ENCODE data around the gene NBL1.
"Not testable (repeated sequence)": the region's sequence is repeated elsewhere in the genome, so short reads cannot be mapped to it uniquely, and the experiment has no call there.

NBL1 gene

GRCh38 chr1:19621274-19621950 is 22.7 kb upstream of the NBL1 start:
- no peak for DNase-seq (ENCODE audit: low read depth, low spot score)

- DNase-seq (ENCODE audit: low read depth, low spot score) = no peak
These were observed 21.9 kb upstream of the NBL1 start for GRCh38 chr1:19622204-19622603.

- DNase-seq (ENCODE audit: low read depth, low spot score) = no peak
These were observed 20.6 kb upstream of the NBL1 start for GRCh38 chr1:19623523-19623922.

GRCh38 chr1:19625291-19625937 is 18.7 kb upstream of the NBL1 start:
- no peak for DNase-seq (ENCODE audit: low read depth, low spot score)

GRCh38 chr1:19628879-19629278 is 15.2 kb upstream of the NBL1 start:
- DNase-seq (ENCODE audit: low read depth, low spot score) = no peak

GRCh38 chr1:19629357-19629756 is 14.8 kb upstream of the NBL1 start:
- no peak for DNase-seq (ENCODE audit: low read depth, low spot score)

GRCh38 chr1:19630192-19630591 is 13.9 kb upstream of the NBL1 start:
- DNase-seq (ENCODE audit: low read depth, low spot score) = not testable (repeated sequence)

- no peak for DNase-seq (ENCODE audit: low read depth, low spot score)
These were observed 13.3 kb upstream of the NBL1 start for GRCh38 chr1:19630720-19631395.

- DNase-seq (ENCODE audit: low read depth, low spot score) = no peak
These were observed 11.9 kb upstream of the NBL1 start for GRCh38 chr1:19632211-19632610.

- DNase-seq (ENCODE audit: low read depth, low spot score) = no peak
These were observed 11.0 kb upstream of the NBL1 start for GRCh38 chr1:19633106-19633505.

- not testable (repeated sequence) for DNase-seq (ENCODE audit: low read depth, low spot score)
These were observed 9.0 kb upstream of the NBL1 start for GRCh38 chr1:19635064-19635463.

- DNase-seq (ENCODE audit: low read depth, low spot score) = no peak
These were observed 8.5 kb upstream of the NBL1 start for GRCh38 chr1:19635646-19636045.

- DNase-seq (ENCODE audit: low read depth, low spot score) = no peak
These were observed 8.0 kb upstream of the NBL1 start for GRCh38 chr1:19636065-19636464.

- not testable (repeated sequence) for DNase-seq (ENCODE audit: low read depth, low spot score)
These were observed 7.4 kb upstream of the NBL1 start for GRCh38 chr1:19636749-19637148.

GRCh38 chr1:19637606-19638005 is 6.5 kb upstream of the NBL1 start:
- no peak for DNase-seq (ENCODE audit: low read depth, low spot score)

- DNase-seq (ENCODE audit: low read depth, low spot score) = not testable (repeated sequence)
These were observed 4.9 kb upstream of the NBL1 start for GRCh38 chr1:19639228-19639627.

- no peak for DNase-seq (ENCODE audit: low read depth, low spot score)
These were observed 4.1 kb upstream of the NBL1 start for GRCh38 chr1:19639999-19640362.

- DNase-seq (ENCODE audit: low read depth, low spot score) = peak; percentile 85
These were observed 3.5 kb upstream of the NBL1 start for GRCh38 chr1:19640363-19641316.

- no peak for DNase-seq (ENCODE audit: low read depth, low spot score)
These were observed 990 bp upstream of the NBL1 start for GRCh38 chr1:19643121-19643520.

- DNase-seq (ENCODE audit: low read depth, low spot score) = no peak
These were observed 227 bp downstream of the NBL1 start for GRCh38 chr1:19644395-19644680.

- no peak for DNase-seq (ENCODE audit: low read depth, low spot score)
These were observed 735 bp downstream of the NBL1 start for GRCh38 chr1:19644681-19645410.

All from brain pericyte (primary cell).